ENCODE results near the gene TPP2.

The TPP2 gene

GRCh38 chr13:102556806-102557205 lies 40.0 kb upstream of the TPP2 start:
- H3K9me3 ChIP-seq (ENCODE audit: severe bottlenecking) = no peaks in the 10 kb centered on the region
- no peak overlapping the region for H3K4me3 ChIP-seq (ENCODE audit: severe bottlenecking)
- ATAC-seq (ENCODE audit: low read depth) = no peak
- TF ChIP-seq, protein P1, sequence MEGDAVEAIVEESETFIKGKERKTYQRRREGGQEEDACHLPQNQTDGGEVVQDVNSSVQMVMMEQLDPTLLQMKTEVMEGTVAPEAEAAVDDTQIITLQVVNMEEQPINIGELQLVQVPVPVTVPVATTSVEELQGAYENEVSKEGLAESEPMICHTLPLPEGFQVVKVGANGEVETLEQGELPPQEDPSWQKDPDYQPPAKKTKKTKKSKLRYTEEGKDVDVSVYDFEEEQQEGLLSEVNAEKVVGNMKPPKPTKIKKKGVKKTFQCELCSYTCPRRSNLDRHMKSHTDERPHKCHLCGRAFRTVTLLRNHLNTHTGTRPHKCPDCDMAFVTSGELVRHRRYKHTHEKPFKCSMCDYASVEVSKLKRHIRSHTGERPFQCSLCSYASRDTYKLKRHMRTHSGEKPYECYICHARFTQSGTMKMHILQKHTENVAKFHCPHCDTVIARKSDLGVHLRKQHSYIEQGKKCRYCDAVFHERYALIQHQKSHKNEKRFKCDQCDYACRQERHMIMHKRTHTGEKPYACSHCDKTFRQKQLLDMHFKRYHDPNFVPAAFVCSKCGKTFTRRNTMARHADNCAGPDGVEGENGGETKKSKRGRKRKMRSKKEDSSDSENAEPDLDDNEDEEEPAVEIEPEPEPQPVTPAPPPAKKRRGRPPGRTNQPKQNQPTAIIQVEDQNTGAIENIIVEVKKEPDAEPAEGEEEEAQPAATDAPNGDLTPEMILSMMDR (IDR thresholded peaks at IDR 0.05; ENCODE audit: poor library complexity, severe bottlenecking) = no peak
- no peaks in the 10 kb centered on the region for H3K4me1 ChIP-seq (ENCODE audit: insufficient read depth, poor library complexity, severe bottlenecking)
- H3K27ac ChIP-seq (ENCODE audit: poor library complexity, severe bottlenecking) = no peak overlapping the region
- no peaks in the 10 kb centered on the region for H3K36me3 ChIP-seq (ENCODE audit: low read depth)
- H3K27me3 ChIP-seq (ENCODE audit: insufficient read depth, poor library complexity, severe bottlenecking) = no peaks in the 10 kb centered on the region
- no peak for DNase-seq (ENCODE audit: low spot score)

DNA sequence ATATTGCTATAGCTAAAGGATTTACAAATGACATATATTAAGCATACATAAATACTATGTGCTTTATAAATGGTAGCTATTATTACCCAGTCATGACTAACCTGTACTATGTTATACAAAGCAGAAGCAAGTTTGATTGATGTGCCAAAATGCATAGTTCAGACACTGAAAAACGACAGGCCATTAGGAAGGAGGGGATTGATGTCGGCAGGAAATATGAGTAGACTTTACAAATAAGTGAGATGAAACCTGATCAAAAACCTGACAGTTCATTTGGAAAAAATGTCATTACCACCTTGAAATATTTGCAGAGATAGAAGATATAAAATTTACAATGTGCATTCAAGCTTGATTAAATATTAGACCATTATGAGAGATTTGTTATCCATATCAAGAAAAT lies 38.8 kb upstream of the TPP2 start:
- Histone ChIP-seq H3K4me1 (ENCODE audit: insufficient read depth, poor library complexity, severe bottlenecking) (no peaks in the 10 kb centered on the region), H3K9me3 (ENCODE audit: severe bottlenecking) (no peaks in the 10 kb centered on the region), H3K27me3 (ENCODE audit: insufficient read depth, poor library complexity, severe bottlenecking) (no peaks in the 10 kb centered on the region), H3K27ac (ENCODE audit: poor library complexity, severe bottlenecking) (no peak overlapping the region), H3K4me3 (ENCODE audit: severe bottlenecking) (no peak overlapping the region), H3K36me3 (ENCODE audit: low read depth) (no peaks in the 10 kb centered on the region)
- TF ChIP-seq, protein P1 (IDR thresholded peaks at IDR 0.05; ENCODE audit: poor library complexity, severe bottlenecking) = no peak
- ATAC-seq (ENCODE audit: low read depth) (no peak), DNase-seq (ENCODE audit: low spot score) (no peak)

GRCh38 chr13:102561933-102562332 lies 34.9 kb upstream of the TPP2 start:
- no peak overlapping the region for H3K4me3 ChIP-seq (ENCODE audit: severe bottlenecking)

GRCh38 chr13:102563267-102563666 lies 33.5 kb upstream of the TPP2 start:
- Histone ChIP-seq H3K27ac (ENCODE audit: poor library complexity, severe bottlenecking) (no peak overlapping the region), H3K27me3 (ENCODE audit: insufficient read depth, poor library complexity, severe bottlenecking) (no peaks in the 10 kb centered on the region), H3K4me1 (ENCODE audit: insufficient read depth, poor library complexity, severe bottlenecking) (no peaks in the 10 kb centered on the region), H3K4me3 (ENCODE audit: severe bottlenecking) (no peak overlapping the region), H3K36me3 (ENCODE audit: low read depth) (no peaks in the 10 kb centered on the region), H3K9me3 (ENCODE audit: severe bottlenecking) (no peaks in the 10 kb centered on the region)
- ATAC-seq (ENCODE audit: low read depth) (no peak), DNase-seq (ENCODE audit: low spot score) (no peak)
- TF ChIP-seq, protein P1 (IDR thresholded peaks at IDR 0.05; ENCODE audit: poor library complexity, severe bottlenecking) = no peak

More at GRCh38 chr13:102561933-102562332, 34.9 kb upstream of the TPP2 start:
- H3K36me3 ChIP-seq (ENCODE audit: low read depth) = no peaks in the 10 kb centered on the region
- H3K27ac ChIP-seq (ENCODE audit: poor library complexity, severe bottlenecking) = no peak overlapping the region
- no peaks in the 10 kb centered on the region for H3K27me3 ChIP-seq (ENCODE audit: insufficient read depth, poor library complexity, severe bottlenecking)
- H3K4me1 ChIP-seq (ENCODE audit: insufficient read depth, poor library complexity, severe bottlenecking) = no peaks in the 10 kb centered on the region
- H3K9me3 ChIP-seq (ENCODE audit: severe bottlenecking) = no peaks in the 10 kb centered on the region
- TF ChIP-seq, protein P1 (IDR thresholded peaks at IDR 0.05; ENCODE audit: poor library complexity, severe bottlenecking) = no peak
- DNase-seq (ENCODE audit: low spot score) (no peak), ATAC-seq (ENCODE audit: low read depth) (no peak)

DNA sequence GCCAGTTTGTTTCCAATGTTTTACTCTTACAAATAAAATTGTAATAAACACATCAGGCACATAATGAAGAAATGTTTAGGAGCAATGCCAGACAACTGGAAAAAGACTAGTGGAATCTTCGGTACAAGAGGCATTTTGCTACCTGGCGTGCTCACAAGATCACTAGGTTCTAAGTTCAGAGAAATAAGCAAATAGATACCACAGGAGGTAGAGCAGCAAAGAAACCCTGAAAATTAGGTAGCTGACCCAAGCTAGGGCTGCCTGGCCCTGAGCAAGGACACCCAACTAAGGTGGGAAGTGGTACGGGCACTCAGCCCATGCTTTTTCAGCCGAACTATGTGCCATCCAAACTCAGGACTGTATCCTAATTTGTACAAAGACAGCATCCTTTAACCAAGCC lies 32.2 kb upstream of the TPP2 start:
- Histone ChIP-seq H3K27me3 (ENCODE audit: insufficient read depth, poor library complexity, severe bottlenecking) (no peaks in the 10 kb centered on the region), H3K27ac (ENCODE audit: poor library complexity, severe bottlenecking) (no peak overlapping the region), H3K4me3 (ENCODE audit: severe bottlenecking) (no peak overlapping the region), H3K9me3 (ENCODE audit: severe bottlenecking) (no peaks in the 10 kb centered on the region), H3K36me3 (ENCODE audit: low read depth) (no peaks in the 10 kb centered on the region), H3K4me1 (ENCODE audit: insufficient read depth, poor library complexity, severe bottlenecking) (no peaks in the 10 kb centered on the region)
- TF ChIP-seq, protein P1 (IDR thresholded peaks at IDR 0.05; ENCODE audit: poor library complexity, severe bottlenecking) = no peak
- DNase-seq (ENCODE audit: low spot score) (no peak), ATAC-seq (ENCODE audit: low read depth) (no peak)
